ENCODE results near the gene WDR48. TPM values are rescaled to one million over a fixed set of nuclear protein-coding genes. Genes with fewer than 3 reads are reported as not detected.

The WDR48 gene
- total RNA-seq, 1 donor from 2014 or later = 38.5 TPM

DNA sequence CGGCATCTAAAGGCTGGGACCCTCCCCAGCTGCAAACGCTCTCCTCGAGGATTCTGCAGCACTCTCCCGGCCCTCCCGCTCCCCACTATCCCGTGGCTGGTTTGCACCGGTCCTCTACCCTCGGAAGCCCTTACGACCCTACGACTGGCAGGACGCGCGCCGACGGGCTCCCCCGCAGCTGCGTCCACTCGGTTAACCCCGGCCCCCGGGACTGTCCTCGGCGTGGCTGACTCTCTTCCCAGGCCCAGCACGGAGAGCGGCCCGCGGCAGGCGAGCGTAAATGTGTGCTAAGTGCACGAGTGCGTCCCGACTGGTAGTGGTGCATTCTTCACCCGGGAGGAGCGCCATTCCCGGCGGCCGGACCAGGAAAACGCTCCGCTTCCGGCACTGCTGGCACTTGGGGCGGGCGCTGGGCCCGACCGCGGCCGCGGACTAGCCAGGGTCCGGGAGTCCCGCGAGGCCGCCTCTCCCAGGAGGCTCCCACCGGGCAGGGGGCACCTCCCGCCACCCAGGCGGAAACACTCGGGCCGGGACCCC is 55.1 kb downstream of the WDR48 start:
- DNase-seq (ENCODE audit: low read depth) (peak; percentile 44), FAIRE-seq (no peak)
- peak overlapping the region; percentile 87 for H3K27ac ChIP-seq (ENCODE audit: low read depth, low read length)
- H3K9me3 ChIP-seq (ENCODE audit: insufficient read depth, low read depth, low read length) = no peaks in the 10 kb centered on the region
- peaks cover 47% of the 10 kb centered on the region for H4K20me1 ChIP-seq (ENCODE audit: insufficient read depth, low read length)
- Mint-ChIP-seq H3K36me3 (ENCODE audit: low read depth, unreplicated experiment) (peaks cover 3% of the 10 kb centered on the region), H3K4me3 (ENCODE audit: unreplicated experiment) (peak overlapping the region; percentile 97), H3K27me3 (ENCODE audit: low read depth, unreplicated experiment) (peaks cover 6% of the 10 kb centered on the region), H3K9me3 (ENCODE audit: unreplicated experiment) (peaks cover 1% of the 10 kb centered on the region), H3K27ac (ENCODE audit: unreplicated experiment) (peak overlapping the region; percentile 90), H3K4me1 (ENCODE audit: low read depth, unreplicated experiment) (peaks cover 13% of the 10 kb centered on the region)
- H3K9ac ChIP-seq (ENCODE audit: low read length) = peak overlapping the region; percentile 93
- peak overlapping the region; percentile 96 for H3K4me2 ChIP-seq (ENCODE audit: low read length)
- peaks cover 17% of the 10 kb centered on the region for H3K4me1 ChIP-seq (ENCODE audit: insufficient read depth, low read length)
- H3K79me2 ChIP-seq (ENCODE audit: insufficient read depth, low read length) = peaks cover 54% of the 10 kb centered on the region
- TF ChIP-seq, protein P1, sequence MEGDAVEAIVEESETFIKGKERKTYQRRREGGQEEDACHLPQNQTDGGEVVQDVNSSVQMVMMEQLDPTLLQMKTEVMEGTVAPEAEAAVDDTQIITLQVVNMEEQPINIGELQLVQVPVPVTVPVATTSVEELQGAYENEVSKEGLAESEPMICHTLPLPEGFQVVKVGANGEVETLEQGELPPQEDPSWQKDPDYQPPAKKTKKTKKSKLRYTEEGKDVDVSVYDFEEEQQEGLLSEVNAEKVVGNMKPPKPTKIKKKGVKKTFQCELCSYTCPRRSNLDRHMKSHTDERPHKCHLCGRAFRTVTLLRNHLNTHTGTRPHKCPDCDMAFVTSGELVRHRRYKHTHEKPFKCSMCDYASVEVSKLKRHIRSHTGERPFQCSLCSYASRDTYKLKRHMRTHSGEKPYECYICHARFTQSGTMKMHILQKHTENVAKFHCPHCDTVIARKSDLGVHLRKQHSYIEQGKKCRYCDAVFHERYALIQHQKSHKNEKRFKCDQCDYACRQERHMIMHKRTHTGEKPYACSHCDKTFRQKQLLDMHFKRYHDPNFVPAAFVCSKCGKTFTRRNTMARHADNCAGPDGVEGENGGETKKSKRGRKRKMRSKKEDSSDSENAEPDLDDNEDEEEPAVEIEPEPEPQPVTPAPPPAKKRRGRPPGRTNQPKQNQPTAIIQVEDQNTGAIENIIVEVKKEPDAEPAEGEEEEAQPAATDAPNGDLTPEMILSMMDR (IDR thresholded peaks at IDR 0.05; ENCODE audit: insufficient read depth, low read depth, low read length) = no peak
- no peak for TF ChIP-seq EZH2 (IDR thresholded peaks at IDR 0.05; ENCODE audit: insufficient read depth, low read length)
- peak overlapping the region; percentile 97 for H2AFZ ChIP-seq (ENCODE audit: low read depth, low read length)
- no peaks in the 10 kb centered on the region for H3K36me3 ChIP-seq (ENCODE audit: insufficient read depth, low read length)
- no peaks in the 10 kb centered on the region for H3K27me3 ChIP-seq (ENCODE audit: insufficient read depth, low read length)
- H3K4me3 ChIP-seq (ENCODE audit: insufficient read depth, low read depth, low read length) = peak overlapping the region; percentile 92

GRCh38 chr3:39107388-39108199 is 55.8 kb downstream of the WDR48 start, which contains the start of the genes GORASP1 and TTC21A:
Gene GORASP1, minus strand, starts transcription at chr3:39107627. Its CDS starts 86 bp downstream, at chr3:39107541.
Gene TTC21A, plus strand, starts transcription at chr3:39107680. Its CDS starts 158 bp downstream, at chr3:39107838.
- FAIRE-seq = no peak
- no peaks in the 10 kb centered on the region for H3K27me3 ChIP-seq (ENCODE audit: insufficient read depth, low read length)
- H3K9me3 Mint-ChIP-seq (ENCODE audit: unreplicated experiment) = peaks cover 1% of the 10 kb centered on the region
- no peaks in the 10 kb centered on the region for H3K9me3 ChIP-seq (ENCODE audit: insufficient read depth, low read depth, low read length)
- peak within 1 kb of the TSS; percentile 92 for H3K4me3 ChIP-seq (ENCODE audit: insufficient read depth, low read depth, low read length)
- H3K36me3 Mint-ChIP-seq (ENCODE audit: low read depth, unreplicated experiment) = peaks cover 6% of the 10 kb centered on the region
- peak within 1 kb of the TSS; percentile 97 for H2AFZ ChIP-seq (ENCODE audit: low read depth, low read length)
- peaks cover 13% of the 10 kb centered on the region for H3K4me1 Mint-ChIP-seq (ENCODE audit: low read depth, unreplicated experiment)
- peak within 1 kb of the TSS; percentile 96 for H3K4me2 ChIP-seq (ENCODE audit: low read length)
- no peaks in the 10 kb centered on the region for H3K36me3 ChIP-seq (ENCODE audit: insufficient read depth, low read length)
- TF ChIP-seq, protein P1 (IDR thresholded peaks at IDR 0.05; ENCODE audit: insufficient read depth, low read depth, low read length) = no peak
- TF ChIP-seq EZH2 (IDR thresholded peaks at IDR 0.05; ENCODE audit: insufficient read depth, low read length) = no peak
- H3K9ac ChIP-seq (ENCODE audit: low read length) = peak within 1 kb of the TSS; percentile 93
- peak; percentile 85 for DNase-seq (ENCODE audit: low read depth)
- peak within 1 kb of the TSS; percentile 90 for H3K27ac Mint-ChIP-seq (ENCODE audit: unreplicated experiment)
- H3K4me3 Mint-ChIP-seq (ENCODE audit: unreplicated experiment) = peak within 1 kb of the TSS; percentile 97
- H4K20me1 ChIP-seq (ENCODE audit: insufficient read depth, low read length) = peaks cover 40% of the 10 kb centered on the region
- peaks cover 6% of the 10 kb centered on the region for H3K27me3 Mint-ChIP-seq (ENCODE audit: low read depth, unreplicated experiment)
- H3K27ac ChIP-seq (ENCODE audit: low read depth, low read length) = peak within 1 kb of the TSS; percentile 87
- H3K79me2 ChIP-seq (ENCODE audit: insufficient read depth, low read length) = peaks cover 47% of the 10 kb centered on the region
- peaks cover 17% of the 10 kb centered on the region for H3K4me1 ChIP-seq (ENCODE audit: insufficient read depth, low read length)

All from astrocyte (in vitro differentiated cells and primary cell).